ENCODE data around the gene IGSF8. TPM values are rescaled to one million over a fixed set of nuclear protein-coding genes. Genes with fewer than 3 reads are reported as not detected.

IGSF8 gene
- total RNA-seq, 1 experiment from 2014 or later, result 56.2 TPM

DNA sequence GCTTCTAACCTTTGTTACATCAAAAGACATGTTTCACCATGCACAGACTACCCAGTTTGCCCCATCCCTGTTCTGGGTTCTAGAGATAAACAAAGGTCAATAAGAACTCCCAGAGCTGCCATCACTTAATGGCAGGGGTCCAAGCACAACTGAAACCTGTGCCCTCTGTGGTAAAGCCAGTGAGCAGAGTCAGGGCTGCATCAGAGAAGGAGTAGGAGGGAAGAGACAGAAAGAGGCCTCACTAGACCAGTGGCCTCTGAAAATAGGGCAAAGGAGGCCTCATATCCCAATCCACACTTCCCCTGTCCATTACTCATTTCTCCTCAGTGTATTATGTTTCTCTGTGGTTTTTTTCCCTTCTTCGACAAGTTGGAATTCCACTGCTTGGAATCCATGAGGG lies 27.3 kb upstream of the IGSF8 start:
- TF ChIP-seq, protein P1, sequence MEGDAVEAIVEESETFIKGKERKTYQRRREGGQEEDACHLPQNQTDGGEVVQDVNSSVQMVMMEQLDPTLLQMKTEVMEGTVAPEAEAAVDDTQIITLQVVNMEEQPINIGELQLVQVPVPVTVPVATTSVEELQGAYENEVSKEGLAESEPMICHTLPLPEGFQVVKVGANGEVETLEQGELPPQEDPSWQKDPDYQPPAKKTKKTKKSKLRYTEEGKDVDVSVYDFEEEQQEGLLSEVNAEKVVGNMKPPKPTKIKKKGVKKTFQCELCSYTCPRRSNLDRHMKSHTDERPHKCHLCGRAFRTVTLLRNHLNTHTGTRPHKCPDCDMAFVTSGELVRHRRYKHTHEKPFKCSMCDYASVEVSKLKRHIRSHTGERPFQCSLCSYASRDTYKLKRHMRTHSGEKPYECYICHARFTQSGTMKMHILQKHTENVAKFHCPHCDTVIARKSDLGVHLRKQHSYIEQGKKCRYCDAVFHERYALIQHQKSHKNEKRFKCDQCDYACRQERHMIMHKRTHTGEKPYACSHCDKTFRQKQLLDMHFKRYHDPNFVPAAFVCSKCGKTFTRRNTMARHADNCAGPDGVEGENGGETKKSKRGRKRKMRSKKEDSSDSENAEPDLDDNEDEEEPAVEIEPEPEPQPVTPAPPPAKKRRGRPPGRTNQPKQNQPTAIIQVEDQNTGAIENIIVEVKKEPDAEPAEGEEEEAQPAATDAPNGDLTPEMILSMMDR (conservative IDR thresholded peaks at IDR 0.05), result no peak
- Histone ChIP-seq H3K27ac (ENCODE audit: insufficient read length, low read depth, low read length) (no peak overlapping the region), H4K20me1 (ENCODE audit: control insufficient read depth, insufficient read depth, insufficient read length) (no peaks in the 10 kb centered on the region), H3K27me3 (ENCODE audit: insufficient read depth, low read length) (no peaks in the 10 kb centered on the region), H3K4me2 (ENCODE audit: insufficient read depth, insufficient read length, low read length) (no peak overlapping the region), H2AFZ (ENCODE audit: low read length) (no peak overlapping the region), H3T11ph (ENCODE audit: low read length) (no peak overlapping the region), H2BK12ac (ENCODE audit: insufficient read length, low read depth, low read length) (no peak overlapping the region), H4K8ac (replicated peaks; ENCODE audit: insufficient read length, low read depth, low read length) (no peak overlapping the region), H3K4ac (ENCODE audit: low read depth, low read length) (no peak overlapping the region), H3K9me3 (ENCODE audit: control insufficient read depth, low read depth, low read length) (no peaks in the 10 kb centered on the region), H3K23ac (ENCODE audit: insufficient read length, low read depth, low read length) (no peak overlapping the region), H2BK20ac (ENCODE audit: low read depth, low read length, poor library complexity, severe bottlenecking) (no peak overlapping the region), H3K79me2 (ENCODE audit: insufficient read depth, low read length) (no peaks in the 10 kb centered on the region), H3K9ac (ENCODE audit: extremely low read depth, insufficient read length, low read length) (no peak overlapping the region), H3K23me2 (ENCODE audit: insufficient read length, low read depth, low read length, poor library complexity, severe bottlenecking) (no peaks in the 10 kb centered on the region), H4K91ac (ENCODE audit: insufficient read length, low read depth, low read length) (no peak overlapping the region), H3K4me1 (ENCODE audit: insufficient read depth, low read length) (no peaks in the 10 kb centered on the region; the same call in 1 of the 2 replicates), H3K14ac (ENCODE audit: insufficient read depth, low read length) (no peak overlapping the region), H2BK5ac (ENCODE audit: insufficient read length, low read length) (no peak overlapping the region), H3K56ac (ENCODE audit: insufficient read length, low read depth, low read length) (no peak overlapping the region), H4K5ac (ENCODE audit: insufficient read length, low read depth, low read length) (no peak overlapping the region), H2AK5ac (ENCODE audit: insufficient read length, low read length) (no peak overlapping the region), H3K18ac (ENCODE audit: insufficient read length, low read depth, low read length) (no peak overlapping the region), H2BK15ac (ENCODE audit: low read depth, low read length) (no peak overlapping the region), H3K79me1 (ENCODE audit: insufficient read depth, low read depth, low read length, poor library complexity, severe bottlenecking) (no peaks in the 10 kb centered on the region), H2BK120ac (ENCODE audit: low read depth, low read length, poor library complexity, severe bottlenecking) (no peak overlapping the region)
- Mint-ChIP-seq H3K9me3 (no peaks in the 10 kb centered on the region), H3K4me3 (no peak overlapping the region), H3K27me3 (ENCODE audit: low read depth) (no peaks in the 10 kb centered on the region; the same call in 1 of the 2 replicates), H3K36me3 (ENCODE audit: insufficient read depth in 1 of 3, low read depth in 3 of 3) (peaks cover 0 to 76% (median 70%) of the 10 kb centered on the region in 3 experiments; a peak in 5 of 7 replicates), H3K27ac (no peak overlapping the region), H3K4me1 (peaks cover 6 to 11% of the 10 kb centered on the region in 2 experiments)
- no peak for DNase-seq
- no CpG with 5 or more reads among the region's 1 CpG for WGBS (ENCODE audit: extremely low coverage, insufficient read length, low lambda C conversion rate)

Measured in H9 (cell line).